GM18867 (cell line): ENCODE results near the gene CADM2.
"Not testable (repeated sequence)": the region's sequence is repeated elsewhere in the genome, so short reads cannot be mapped to it uniquely, and the experiment has no call there.

Experiments
- ATAC-seq: cut with Tn5 transposase; IDR thresholded peaks from one replicate; pipeline ENCODE4 v1.9.1; 2021; ENCODE audit warnings: mild to moderate bottlenecking, moderate library complexity; ENCODE audit not compliant: unreplicated experiment

CADM2 gene

GRCh38 chr3:85632921-85633320, 674.1 kb downstream of the CADM2 start:
- ATAC-seq, result no peak

- ATAC-seq, result no peak
These were observed 693.6 kb downstream of the CADM2 start for GRCh38 chr3:85652360-85652759.

- no peak for ATAC-seq
These were observed 701.7 kb downstream of the CADM2 start for GRCh38 chr3:85660451-85660850.

GRCh38 chr3:85662462-85662861, 703.7 kb downstream of the CADM2 start:
- ATAC-seq, result no peak

GRCh38 chr3:85667744-85668143, 709.0 kb downstream of the CADM2 start:
- ATAC-seq, result no peak

- no peak for ATAC-seq
These were observed 711.9 kb downstream of the CADM2 start for GRCh38 chr3:85670634-85671205.

- ATAC-seq, result no peak
These were observed 714.0 kb downstream of the CADM2 start for GRCh38 chr3:85672761-85673160.

GRCh38 chr3:85678713-85679112, 719.9 kb downstream of the CADM2 start:
- ATAC-seq, result no peak

- ATAC-seq, result no peak
These were observed 723.1 kb downstream of the CADM2 start for GRCh38 chr3:85681906-85682305.

- no peak for ATAC-seq
These were observed 732.4 kb downstream of the CADM2 start for GRCh38 chr3:85691196-85691595.

- no peak for ATAC-seq
These were observed 738.4 kb downstream of the CADM2 start for GRCh38 chr3:85697156-85697555.

- ATAC-seq, result no peak
These were observed 747.3 kb downstream of the CADM2 start for GRCh38 chr3:85706130-85706529.

- not testable (repeated sequence) for ATAC-seq
These were observed 749.5 kb downstream of the CADM2 start for GRCh38 chr3:85708325-85708724.

GRCh38 chr3:85709346-85709892, 750.6 kb downstream of the CADM2 start:
- ATAC-seq, result no peak

- ATAC-seq, result no peak
These were observed 751.7 kb downstream of the CADM2 start for GRCh38 chr3:85710490-85710889.

GRCh38 chr3:85721409-85722145, 762.8 kb downstream of the CADM2 start:
- no peak for ATAC-seq

GRCh38 chr3:85725809-85726208, 767.0 kb downstream of the CADM2 start:
- no peak for ATAC-seq

GRCh38 chr3:85726241-85726640, 767.5 kb downstream of the CADM2 start:
- ATAC-seq, result no peak

GRCh38 chr3:85737846-85738245, 779.1 kb downstream of the CADM2 start:
- ATAC-seq, result no peak

GRCh38 chr3:85740561-85740960, 781.8 kb downstream of the CADM2 start:
- ATAC-seq, result no peak

GRCh38 chr3:85758442-85758841, 799.7 kb downstream of the CADM2 start:
- no peak for ATAC-seq

GRCh38 chr3:85760342-85760741, 801.6 kb downstream of the CADM2 start:
- no peak for ATAC-seq
